Ramos (cell line): ENCODE data around the gene WDR93.
"Not testable (repeated sequence)": the region's sequence is repeated elsewhere in the genome, so short reads cannot be mapped to it uniquely, and the experiment has no call there.

Experiments used
- in situ Hi-C: fragments of 300-500 bp; cut with MboI; formaldehyde crosslinking; loops from one replicate; pipeline ENCODE4 v1.14.3; 2022; ENCODE audit warnings: low sequenced_read_pairs; ENCODE audit not compliant: unreplicated experiment

WDR93 gene

DNA sequence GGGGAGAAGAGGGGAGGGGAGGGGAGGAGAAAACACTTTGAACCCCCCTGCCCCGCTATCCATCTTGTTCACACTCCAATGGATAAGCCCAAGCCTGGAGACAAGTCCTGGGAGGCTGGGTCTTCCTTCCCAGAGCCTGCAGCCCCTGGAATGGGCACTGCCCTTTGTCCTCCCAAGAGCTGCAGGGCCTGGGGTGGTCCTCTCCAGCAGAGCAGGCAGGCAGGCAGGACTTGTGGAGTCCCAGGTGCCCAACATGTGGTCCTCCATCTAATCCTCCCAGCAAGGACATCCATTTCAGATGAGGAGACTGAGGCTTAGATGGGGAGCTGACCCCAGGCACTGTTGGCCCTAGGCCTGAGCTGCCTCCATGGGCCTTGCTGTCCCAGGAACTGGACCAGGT is 75.1 kb downstream of the WDR93 start:
- in situ Hi-C loops, result no loop called here

DNA sequence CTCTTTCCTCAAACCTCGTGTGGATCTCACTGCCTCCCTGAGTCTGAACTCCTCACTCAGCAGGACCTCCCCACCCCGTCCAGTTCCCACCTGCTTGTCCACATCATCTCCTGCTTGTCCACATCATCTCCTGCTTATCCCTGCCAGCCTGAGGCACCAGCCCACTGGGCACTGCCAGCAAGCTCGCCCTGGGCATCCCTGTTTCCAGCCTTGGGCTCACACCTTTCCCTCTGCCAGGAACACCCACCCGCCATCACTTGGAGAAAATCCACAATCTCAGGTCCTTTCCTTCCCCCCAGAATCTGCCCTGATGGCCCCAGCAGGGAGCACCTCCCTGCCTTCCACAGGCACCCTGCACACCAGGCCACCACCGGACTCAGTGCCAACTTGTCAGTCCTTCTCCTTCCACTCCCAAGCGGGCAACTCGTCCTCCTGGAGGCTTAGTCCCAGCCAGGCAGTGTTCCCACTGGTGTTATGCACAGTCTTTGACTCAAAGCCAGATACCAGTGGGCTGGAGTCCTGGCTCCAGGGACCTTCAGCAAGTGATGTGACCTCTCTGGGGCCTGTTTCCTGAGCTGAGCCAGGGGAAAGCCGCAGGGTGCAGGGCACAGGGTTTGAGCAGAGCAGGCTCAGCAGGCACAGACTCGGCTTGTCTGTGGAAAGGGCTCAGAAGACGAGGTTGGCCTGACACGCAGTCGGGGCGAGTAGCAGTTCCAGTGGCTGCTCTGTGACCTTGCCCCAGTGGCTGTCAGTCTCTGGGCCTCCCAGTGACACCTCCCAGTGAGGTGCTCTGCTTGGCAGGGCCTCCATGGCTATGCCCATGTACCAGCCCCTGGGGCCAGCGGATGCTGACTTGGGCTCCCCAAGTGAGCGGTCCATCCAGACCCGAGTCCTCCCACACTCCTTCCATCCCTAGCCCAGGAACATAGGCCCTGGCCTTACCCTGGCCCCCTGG is 76.0 kb downstream of the WDR93 start:
- in situ Hi-C loops, result no loop called here

DNA sequence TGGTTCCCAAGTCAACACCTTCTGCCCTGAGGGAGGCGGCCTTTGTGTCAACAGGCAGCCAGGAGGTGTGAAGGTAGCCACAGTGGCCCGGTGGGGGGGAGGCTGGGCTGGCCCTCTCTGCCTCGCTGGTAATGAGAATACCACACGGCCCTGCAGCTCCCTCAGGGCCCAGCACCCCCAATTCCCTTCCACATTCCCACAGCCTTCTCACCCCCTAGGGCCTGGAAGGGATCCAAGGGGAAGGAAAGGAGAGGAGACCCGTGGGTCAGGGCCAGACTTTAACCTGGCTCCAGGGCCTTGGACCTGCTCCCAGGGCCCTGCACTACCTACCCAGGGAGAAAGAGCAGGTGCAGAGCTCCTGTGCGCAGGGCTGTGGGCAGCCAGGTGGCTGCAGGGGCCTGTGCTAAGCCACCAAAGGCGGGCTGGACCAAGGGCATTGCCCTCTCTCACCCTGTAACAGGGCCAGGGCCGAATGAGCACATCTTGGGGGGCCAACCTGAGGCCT is 76.9 kb downstream of the WDR93 start:
- in situ Hi-C loops, result no loop called here

DNA sequence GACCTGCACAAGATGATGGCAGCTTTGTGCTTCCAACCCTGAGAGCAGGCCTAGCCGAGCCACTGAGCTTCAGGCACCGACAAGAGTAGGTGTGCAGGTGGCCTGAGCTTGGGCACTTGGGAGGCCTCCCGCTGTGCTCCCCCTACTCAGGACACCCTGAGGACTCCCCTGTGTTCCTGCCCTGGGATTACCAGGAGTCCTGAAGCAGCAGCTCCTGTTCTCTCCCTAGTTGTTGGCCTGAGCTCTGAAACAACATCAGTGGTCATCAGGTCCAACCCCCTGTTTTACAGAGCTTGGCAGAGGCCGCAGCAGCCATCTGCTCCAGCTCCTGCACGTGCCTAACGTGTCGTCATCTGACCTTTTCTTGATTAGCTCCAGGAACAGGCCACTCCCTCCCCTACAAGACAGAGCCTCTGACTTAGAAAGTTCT is 77.5 kb downstream of the WDR93 start:
- in situ Hi-C loops, result no loop called here

DNA sequence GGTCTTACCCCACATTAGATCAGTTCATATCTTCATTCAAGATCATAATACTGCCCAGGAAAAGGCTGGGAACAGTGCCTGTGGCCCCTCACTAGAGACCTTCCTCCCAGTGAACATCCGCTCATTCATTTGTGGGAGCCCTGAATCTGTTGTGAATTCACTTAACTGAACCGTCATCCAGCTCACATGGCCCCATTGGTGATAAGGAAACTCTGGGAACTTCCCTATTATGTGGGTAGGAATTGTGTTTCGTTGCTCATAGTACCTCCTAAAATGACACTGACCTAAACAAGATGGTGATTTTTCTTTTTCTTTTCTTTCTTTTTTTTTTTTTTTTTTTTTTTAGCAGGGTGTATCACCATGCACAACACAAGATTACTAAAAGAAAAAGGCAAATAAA is 78.8 kb downstream of the WDR93 start:
- in situ Hi-C loops, result no loop called here

DNA sequence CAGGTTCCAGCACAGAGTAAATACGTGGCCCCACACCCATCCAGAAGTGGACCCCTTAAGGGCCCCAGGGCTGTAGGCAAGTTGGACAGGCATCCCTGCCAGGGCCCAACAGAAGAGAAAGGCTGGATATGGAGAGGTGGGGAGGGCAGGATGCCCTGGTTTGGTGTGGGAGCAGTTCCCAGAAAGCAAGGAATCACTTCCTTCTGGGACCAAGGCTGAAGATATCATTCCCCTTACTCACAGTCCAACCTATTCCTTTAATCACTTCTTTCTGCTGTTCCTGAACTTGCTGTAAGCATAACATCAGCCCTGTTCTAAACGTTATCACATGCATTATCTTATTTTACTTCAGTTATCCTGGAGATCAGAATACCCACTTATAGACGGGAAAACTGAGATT is 79.4 kb downstream of the WDR93 start:
- in situ Hi-C loops, result no loop called here

DNA sequence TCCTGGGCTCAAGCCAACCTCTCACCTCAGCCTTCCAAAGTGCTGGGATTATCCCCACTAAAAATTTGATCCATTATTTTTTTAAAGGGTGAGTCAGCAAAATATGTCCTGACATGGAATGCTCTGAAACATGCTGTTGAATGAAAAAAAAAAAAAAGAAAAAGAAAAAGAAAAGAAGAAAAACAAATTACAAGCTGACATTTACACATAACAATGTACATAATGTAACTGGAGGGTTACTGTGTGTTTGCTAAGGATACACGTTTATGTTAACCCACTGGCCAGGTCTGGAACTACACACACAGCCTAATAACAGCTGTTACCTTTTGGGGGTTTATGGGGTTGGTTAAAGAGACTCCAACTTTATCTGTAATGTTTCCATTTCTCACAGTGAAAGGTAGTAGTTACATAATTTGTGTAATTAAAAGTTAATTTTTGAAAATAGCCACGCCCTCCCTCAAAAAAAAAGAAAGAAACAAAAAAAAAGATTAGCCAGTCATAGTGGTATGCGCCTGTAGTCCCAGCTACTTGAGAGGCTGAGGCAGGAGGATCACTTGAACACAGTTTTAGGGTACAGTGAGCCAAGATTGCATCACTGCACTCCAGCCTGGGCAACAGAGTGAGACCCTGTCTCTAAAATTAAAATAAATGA is 82.4 kb downstream of the WDR93 start:
- in situ Hi-C loops, result no loop called here

DNA sequence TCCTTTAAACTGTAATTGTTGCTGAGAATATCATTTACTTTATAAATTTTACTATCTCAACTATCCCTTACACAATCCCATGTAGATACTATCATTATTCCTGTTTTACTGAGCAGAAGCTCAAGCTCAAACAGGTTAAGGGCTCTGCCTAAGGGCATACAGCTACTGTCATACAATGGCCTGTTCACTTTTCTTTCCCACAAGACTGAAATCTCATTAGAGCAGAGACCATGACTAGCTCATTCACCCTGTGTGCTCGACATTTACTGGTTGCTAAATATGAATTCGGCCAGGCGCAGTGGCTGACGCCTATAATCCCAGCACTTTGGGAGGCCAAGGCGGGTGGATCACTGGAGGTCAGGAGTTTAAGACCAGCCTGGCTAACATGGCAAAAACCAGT is 83.9 kb downstream of the WDR93 start:
- in situ Hi-C loops, result no loop called here

DNA sequence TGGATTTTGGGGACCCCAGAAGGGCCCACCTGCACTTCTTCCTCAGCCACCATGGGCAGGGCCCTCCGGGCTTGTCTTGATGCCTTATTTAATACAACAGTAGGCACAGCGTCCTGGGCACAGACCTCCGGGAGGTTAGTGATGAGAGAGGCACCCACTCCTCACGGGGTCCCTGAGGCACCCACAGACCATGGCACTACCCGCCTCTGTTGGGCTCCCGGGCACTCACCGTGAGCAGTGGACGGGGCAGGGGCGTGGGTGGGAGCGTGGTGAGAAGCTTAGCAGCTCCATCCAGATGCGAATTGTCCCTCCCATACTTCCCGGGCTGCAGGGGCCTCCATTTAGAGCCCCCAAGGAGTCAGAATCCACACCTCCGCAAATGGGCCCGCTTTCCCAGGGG is 85.2 kb downstream of the WDR93 start:
- in situ Hi-C loops, result no loop called here

DNA sequence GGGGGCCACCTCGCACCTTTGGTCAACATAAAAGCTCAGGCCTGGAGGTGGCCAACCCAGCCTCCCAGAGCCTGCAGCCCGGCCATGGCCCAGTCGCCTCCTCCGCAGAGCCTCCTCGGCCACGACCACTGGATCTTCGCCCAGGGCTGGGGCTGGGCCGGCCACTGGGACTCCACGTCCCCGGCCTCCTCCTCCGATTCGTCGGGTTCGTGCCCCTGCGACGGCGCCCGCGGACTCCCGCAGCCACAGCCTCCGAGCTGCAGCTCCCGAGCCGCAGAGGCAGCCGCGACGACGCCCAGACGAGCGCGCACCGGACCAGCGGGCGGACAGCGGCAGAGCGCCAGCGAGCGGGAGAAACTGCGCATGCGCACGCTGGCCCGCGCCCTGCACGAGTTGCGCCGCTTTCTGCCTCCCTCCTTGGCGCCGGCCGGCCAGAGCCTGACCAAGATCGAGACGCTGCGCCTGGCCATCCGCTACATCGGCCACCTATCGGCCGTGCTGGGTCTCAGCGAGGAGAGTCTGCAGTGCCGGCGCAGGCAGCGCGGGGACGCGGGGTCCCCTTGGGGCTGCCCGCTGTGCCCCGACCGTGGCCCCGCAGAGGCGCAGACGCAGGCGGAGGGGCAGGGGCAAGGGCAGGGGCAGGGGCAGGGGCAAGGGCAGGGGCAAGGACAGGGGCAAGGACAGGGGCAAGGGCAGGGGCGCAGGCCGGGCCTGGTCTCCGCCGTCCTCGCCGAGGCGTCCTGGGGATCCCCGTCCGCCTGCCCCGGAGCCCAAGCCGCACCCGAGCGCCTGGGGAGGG is 85.9 kb downstream of the WDR93 start, which contains the start of gene MESP2:
MESP2 (plus strand) TSS at position 59 of the 799 bp plus-strand sequence; CDS start at position 85, 26 bp downstream.
- in situ Hi-C loops, result no loop called here

DNA sequence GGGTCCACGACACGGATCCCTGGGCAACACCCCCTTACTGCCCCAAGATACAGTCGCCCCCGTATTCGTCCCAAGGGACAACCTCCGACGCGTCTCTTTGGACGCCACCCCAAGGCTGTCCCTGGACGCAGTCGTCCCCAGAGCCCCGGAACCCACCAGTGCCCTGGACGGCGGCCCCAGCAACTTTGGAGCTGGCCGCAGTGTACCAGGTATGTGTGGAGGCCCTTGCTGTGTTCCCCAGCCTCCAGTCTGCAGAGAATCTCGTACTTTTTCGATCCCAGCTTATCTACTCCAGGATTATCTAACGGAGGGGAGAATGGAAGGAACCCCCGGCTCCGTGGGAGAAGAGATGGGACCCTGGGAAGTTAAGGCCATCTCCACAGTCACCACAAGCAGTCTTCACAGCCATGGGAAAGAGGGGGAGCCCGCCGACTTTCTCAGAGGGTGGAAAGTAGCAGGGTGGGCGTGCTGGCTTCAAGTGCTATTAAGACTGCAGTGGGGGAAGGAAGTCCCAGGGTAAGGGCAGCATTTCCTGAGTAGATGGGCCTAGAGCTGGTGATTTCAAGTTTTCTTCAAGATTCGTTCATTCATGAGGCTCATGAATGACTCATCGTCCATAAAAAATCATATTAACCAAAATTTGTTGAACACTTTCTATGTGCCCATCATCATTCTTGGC is 86.6 kb downstream of the WDR93 start:
- in situ Hi-C loops, result no loop called here

DNA sequence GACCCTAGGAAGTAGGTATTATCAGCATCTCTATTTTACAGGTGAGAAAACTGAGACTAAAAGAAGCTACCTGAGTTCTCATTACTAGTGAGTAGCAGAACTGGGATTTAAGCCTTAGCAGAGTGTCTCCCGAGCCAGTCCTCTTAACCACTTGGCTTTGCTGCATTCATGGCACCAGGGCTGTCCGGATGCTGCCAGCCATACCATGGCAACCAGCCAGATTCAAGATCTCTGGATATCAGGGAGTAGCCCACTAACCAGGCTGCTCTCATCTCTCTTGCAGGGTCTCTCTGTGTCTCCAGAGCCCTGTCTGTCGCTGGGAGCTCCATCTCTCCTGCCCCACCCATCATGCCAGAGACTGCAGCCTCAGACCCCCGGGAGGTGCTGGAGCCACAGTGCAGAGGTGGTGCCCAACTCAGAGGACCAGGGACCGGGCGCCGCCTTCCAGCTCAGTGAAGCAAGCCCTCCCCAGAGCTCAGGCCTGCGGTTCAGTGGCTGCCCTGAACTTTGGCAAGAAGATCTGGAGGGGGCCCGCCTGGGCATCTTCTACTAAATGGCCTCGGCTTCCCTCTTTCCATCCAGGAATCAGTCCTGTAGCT is 87.3 kb downstream of the WDR93 start:
- in situ Hi-C loops, result no loop called here

DNA sequence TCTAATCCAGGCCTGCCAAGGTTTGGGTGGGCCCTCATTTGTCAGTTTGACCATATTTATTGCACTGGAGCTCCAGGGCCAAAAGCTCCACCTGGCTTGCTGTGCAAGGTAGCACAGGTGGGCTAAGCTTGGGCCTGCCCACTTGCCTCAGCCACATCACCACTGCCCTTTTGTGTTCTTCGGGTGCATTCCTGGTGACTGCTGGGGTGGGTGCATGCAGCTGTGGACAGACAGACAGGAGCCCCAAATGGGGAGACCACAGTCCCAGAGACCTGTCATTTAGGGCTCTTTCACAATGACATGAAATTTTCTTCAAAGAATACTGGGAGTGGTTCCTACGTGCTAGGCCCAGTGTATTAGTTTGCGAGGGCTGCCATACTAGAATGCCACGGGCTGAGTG is 88.2 kb downstream of the WDR93 start:
- in situ Hi-C loops, result no loop called here

DNA sequence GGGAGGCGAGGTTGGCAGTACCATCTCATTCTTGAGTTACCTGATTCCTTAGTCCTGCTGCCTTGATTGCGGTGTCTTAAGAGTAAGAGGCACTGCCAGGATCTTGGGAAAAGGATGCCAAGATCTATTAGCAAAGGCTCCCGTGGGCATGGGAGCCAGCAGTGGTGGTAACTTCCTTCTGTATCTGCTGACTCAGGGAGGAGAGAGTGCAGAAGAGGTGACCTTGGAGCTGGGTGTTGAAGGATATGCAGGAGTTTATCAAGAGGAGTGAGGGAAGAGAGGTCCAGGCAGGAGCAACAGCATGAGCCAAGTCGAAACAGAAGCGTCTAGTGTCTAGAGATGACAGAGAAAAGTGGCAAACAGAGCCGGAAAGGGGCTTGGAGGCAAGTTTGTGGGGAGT is 90.0 kb downstream of the WDR93 start:
- in situ Hi-C loops, result no loop called here

DNA sequence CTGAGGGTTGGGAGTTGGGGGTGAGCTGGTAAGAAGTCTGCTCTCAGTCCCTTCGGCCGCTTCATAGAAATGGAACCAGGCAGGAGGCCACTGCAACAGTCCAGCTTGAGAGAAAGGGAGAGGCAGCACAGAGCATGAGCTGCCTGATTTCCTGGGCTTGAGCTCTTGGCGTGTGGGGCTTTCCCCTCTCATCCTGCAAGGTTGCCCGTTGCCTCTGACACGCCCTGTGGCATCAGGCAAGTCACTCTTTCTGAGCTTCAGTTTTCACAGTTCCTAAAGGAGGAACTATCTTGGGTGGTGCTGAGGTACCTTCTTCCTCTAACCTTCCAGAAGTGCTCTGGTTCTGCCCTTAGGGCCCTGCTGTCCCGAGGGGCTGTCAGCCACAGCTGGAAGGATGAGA is 90.4 kb downstream of the WDR93 start:
- in situ Hi-C loops, result no loop called here

DNA sequence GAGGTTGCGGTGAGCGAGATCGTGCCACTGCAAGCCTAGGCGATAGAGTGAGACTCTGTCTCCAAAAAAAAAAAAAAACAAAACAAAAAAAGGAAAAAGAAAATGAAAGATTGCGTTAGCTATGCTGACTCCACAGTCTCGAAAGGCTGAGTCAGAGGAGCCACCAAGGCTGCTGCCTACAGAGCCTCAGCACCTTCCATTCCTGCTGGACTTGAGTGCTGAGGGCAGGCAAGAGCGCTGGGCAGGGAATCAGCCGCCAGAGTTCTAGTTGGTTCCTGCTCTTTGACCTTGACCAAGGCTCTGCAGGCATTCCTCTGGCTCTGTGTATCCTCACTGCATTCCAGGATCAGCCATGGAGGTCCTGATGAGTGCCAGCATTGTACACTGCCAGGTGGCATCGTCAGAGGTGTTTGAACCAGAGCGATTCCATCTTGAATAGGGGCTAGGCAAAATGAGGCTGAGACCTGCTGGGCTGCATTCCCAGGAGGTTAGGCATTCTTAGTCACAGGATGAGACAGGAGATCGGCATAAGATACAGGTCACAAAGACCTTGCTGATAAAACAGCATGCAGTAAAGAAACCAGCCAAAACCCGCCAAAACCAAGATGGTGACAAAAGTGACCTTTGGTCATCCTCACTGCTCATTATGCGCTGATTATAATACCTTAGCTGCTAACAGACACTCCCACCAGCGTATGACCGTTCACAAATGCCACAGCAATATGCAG is 91.4 kb downstream of the WDR93 start:
- in situ Hi-C loops, result no loop called here

DNA sequence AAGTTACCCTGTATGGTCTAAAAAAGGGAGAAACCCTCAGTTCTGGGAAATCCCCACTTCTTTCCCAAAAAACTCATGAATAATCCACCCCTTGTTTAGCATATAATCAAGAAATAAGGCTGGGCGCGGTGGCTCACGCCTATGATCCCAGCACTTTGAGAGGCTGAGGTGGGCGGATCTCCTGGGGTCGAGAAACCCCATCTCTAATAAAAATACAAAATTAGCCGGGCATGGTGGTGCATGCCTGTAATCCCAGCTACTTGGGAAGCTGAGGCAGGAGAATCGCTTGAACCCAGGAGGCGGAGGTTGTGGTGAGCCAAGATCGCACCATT is 92.0 kb downstream of the WDR93 start:
- in situ Hi-C loops, result not testable (repeated sequence)

DNA sequence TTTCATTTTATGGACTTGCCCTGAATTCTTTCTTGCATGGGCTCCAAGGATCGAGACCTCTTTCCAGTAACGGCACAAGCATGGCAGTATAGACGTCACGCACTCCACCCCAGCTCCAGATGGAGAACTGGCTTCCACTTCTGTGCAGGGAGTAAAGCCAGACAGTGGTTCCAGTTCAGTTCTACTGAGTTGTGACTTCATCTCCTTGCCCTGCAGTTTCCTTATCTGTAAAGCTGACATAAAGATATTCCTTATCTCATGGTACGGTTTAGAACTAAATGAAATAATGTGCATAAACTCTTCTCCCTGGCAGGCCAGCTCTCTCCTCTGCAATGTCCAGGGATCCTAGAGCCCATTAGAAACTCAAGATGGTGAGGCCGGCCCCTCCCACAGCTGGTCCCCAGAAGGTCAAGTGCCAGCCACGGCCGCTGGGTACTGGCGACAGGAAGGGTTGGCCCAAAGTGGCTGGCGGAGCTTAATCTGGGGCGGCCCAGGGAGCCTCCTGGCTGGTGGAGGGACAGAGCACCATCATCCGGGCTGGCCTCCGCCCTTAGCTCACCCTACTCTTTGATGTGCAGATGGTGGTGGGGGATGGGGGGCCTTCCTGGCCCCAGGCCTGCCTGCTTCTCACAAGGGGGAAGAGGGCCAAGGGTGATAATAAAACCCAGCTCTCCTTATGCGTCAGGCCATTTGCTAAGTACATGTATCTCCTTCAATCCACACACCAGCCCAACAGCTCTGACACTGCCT is 92.7 kb downstream of the WDR93 start:
- in situ Hi-C loops, result no loop called here
